OCI-LY1 (cell line): ENCODE results near the gene MIER1.

Experiments
- CTCF ChIP-seq: fragments of 200-600 bp; sonication (generic), shearing (Covaris generic); IDR thresholded peaks from 2 replicates; pipeline ENCODE4 v1.5.1; 2017; ENCODE audit warnings: mild to moderate bottlenecking, antibody characterized with exemption, low read length, moderate library complexity, mixed read lengths
- EZH2 ChIP-seq: fragments of 200-600 bp; sonication (generic), shearing (Covaris generic); IDR thresholded peaks from 2 replicates; pipeline ENCODE4 v1.8.0; 2017; ENCODE audit warnings: borderline replicate concordance, mixed run types, mild to moderate bottlenecking, antibody characterized with exemption, low read length, moderate library complexity, mixed read lengths

DNA sequence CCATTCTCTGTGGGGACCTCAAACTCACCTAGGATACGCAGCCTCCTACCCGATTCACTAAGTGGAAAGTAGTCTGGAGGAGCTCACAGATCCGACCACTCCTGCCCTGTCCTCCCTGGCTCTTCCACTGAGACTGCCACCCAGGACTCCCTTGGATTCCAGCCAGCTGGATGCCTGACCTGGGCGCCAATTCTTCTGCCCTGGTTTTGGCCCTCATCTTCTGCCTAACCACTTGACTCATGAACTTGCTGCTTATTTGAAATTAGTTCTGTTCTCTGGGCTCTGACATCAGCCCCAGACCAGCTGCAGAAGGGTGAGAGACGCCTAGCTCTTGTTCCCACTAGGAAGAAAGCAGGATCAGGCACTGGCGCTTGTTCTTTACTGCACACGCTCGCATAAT lies 80.3 kb downstream of the MIER1 start:
- TF ChIP-seq CTCF (no peak), EZH2 (no peak)
